Measurements from ENCODE around the gene NTRK1. TPM values are rescaled to one million over a fixed set of nuclear protein-coding genes. Genes with fewer than 3 reads are reported as not detected.

NTRK1 gene
- total and polyA plus RNA-seq, 9 donors, result 0.35 to 1.9 (median 0.88) TPM

DNA sequence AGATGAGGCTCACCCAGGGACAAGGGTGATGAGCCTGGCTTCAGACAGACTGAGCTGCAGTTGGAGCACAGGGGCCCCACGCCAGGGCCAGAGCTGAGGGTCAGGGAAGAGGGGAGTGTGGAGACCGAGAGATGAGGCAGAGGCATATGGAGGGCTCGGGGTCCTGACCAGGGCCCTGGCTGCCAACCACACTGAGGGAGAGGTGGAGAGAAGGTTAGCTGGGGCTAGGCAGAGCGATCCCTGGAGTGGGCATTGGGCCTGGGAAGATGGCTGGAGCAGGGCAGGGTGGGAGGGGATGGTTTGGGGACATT is 40.9 kb downstream of the NTRK1 start:
- no peaks in the 10 kb centered on the region for H3K9me3 ChIP-seq (replicated peaks; ENCODE audit: control insufficient read depth, low read depth, low read length)
- H3K4me3 ChIP-seq (ENCODE audit: low read length), result no peak overlapping the region
- no peak for DNase-seq
- H3K4me1 ChIP-seq (ENCODE audit: control insufficient read depth, insufficient read depth, low read length), result peaks cover 80% of the 10 kb centered on the region
- peak overlapping the region; percentile 59 for H3K27ac ChIP-seq (ENCODE audit: low read length)
- WGBS (ENCODE audit: insufficient coverage), result 52% methylated on average over 4 of the region's 4 CpGs
- peaks cover 10% of the 10 kb centered on the region for H3K36me3 ChIP-seq (ENCODE audit: control insufficient read depth, insufficient read depth, low read length)
- peaks cover 6% of the 10 kb centered on the region for H3K27me3 ChIP-seq (ENCODE audit: control insufficient read depth, insufficient read depth, low read length)

- Histone ChIP-seq H3K27me3 (ENCODE audit: control insufficient read depth, insufficient read depth, low read length) (peaks cover 7% of the 10 kb centered on the region), H3K27ac (ENCODE audit: low read length) (peak overlapping the region; percentile 59), H3K9me3 (replicated peaks; ENCODE audit: control insufficient read depth, low read depth, low read length) (no peaks in the 10 kb centered on the region), H3K4me1 (ENCODE audit: control insufficient read depth, insufficient read depth, low read length) (peaks cover 77% of the 10 kb centered on the region), H3K4me3 (ENCODE audit: low read length) (no peak overlapping the region), H3K36me3 (ENCODE audit: control insufficient read depth, insufficient read depth, low read length) (peaks cover 16% of the 10 kb centered on the region)
- WGBS (ENCODE audit: insufficient coverage), result 21% methylated on average over 17 of the region's 23 CpGs
- DNase-seq, result no peak
These were observed 41.6 kb downstream of the NTRK1 start for GRCh38 chr1:156901966-156902915.

DNA sequence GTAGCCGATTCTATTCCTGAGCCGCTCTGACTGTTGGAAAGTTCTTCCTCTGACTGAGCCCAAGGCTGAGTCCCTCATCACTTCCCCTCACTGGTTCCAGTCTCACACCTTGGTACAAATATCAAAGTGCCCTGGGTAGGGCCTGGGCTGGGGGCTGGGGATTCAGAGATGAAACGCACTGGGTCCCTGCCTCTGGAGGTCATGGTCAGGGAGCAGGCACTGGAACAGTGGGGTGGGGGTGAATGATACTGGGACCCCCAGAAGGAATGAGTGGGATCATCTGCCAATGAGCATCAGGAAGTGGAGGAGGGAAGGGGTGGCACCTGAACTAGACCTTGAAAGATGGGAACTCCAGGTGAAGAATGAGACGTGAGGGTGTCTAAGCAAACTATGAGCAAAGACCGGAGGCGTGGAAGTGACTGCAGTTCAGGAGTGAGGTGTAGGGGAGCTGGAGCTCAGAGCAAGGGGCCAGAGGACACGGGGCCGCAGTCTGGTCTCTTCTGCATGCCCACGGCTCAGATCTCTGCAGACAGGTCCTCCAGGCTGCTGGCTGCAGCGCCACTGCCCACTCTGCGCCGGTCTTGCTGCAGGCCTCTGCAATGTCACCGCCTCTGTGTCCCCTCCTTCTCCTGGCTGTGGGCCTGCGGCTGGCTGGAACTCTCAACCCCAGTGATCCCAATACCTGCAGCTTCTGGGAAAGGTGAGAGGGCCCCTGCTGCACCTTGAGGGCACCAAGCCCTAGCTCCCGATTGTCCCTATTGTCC is 42.8 kb downstream of the NTRK1 start:
- 51% methylated on average over 11 of the region's 15 CpGs for WGBS (ENCODE audit: insufficient coverage)
- H3K9me3 ChIP-seq (replicated peaks; ENCODE audit: control insufficient read depth, low read depth, low read length), result no peaks in the 10 kb centered on the region
- H3K27me3 ChIP-seq (ENCODE audit: control insufficient read depth, insufficient read depth, low read length), result peaks cover 13% of the 10 kb centered on the region
- no peak for DNase-seq
- H3K36me3 ChIP-seq (ENCODE audit: control insufficient read depth, insufficient read depth, low read length), result peaks cover 20% of the 10 kb centered on the region
- no peak overlapping the region for H3K4me3 ChIP-seq (ENCODE audit: low read length)
- H3K27ac ChIP-seq (ENCODE audit: low read length), result peak overlapping the region; percentile 3
- peaks cover 74% of the 10 kb centered on the region for H3K4me1 ChIP-seq (ENCODE audit: control insufficient read depth, insufficient read depth, low read length)

DNA sequence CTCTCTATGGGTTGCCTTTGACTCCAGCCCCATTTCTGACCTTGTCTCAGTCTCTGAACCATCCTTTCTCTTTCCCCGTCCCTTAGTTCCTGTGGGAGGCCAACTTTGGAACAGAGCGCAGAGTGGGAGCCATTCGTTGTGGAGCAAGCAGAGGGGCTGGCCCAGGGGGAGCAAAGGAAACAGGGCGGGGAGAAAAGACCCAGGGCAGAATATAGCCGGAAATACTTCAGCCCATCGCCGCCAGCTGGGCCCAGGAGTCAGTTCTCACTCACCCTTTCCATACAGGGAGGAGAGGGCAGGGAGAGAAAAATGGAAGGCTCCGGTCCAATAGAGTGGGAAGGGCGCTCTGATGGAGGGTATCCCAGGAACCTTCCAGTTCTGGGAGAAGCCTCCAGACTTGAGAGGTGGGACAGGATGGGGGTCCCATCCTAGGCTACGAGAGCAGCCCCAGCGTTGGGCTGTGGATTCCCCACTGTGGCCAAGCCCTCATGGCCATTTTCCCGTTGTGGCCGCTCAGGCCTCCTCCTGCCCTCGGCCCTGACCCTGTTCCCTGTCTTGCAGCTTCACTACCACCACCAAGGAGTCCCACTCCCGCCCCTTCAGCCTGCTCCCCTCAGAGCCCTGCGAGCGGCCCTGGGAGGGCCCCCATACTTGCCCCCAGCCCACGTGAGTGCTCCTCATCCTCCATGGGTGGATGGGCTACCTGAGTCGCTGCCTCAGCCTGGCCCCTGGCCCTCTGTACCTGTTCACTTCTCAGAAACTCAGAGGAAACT is 43.7 kb downstream of the NTRK1 start:
- Histone ChIP-seq H3K9me3 (replicated peaks; ENCODE audit: control insufficient read depth, low read depth, low read length) (no peaks in the 10 kb centered on the region), H3K27ac (ENCODE audit: low read length) (no peak overlapping the region)

DNA sequence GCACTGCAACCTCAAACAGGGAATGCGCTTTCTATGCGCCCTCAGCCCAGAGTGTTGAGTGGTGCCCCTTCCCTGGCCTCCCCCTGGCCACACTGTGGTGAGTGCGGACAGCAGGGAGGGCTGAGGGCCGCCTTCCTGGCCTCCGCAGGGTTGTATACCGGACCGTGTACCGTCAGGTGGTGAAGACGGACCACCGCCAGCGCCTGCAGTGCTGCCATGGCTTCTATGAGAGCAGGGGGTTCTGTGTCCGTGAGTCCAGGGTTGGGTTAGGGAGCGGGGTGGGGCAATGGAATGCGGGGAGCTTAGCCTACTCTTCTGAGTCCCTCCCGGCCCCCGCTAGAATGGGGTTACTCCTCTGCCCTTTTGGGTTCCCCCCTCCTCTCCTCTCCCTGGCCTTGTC is 44.5 kb downstream of the NTRK1 start:
- Histone ChIP-seq H3K27me3 (ENCODE audit: control insufficient read depth, insufficient read depth, low read length) (peaks cover 19% of the 10 kb centered on the region), H3K4me1 (ENCODE audit: control insufficient read depth, insufficient read depth, low read length) (peaks cover 63% of the 10 kb centered on the region), H3K9me3 (replicated peaks; ENCODE audit: control insufficient read depth, low read depth, low read length) (no peaks in the 10 kb centered on the region), H3K4me3 (ENCODE audit: low read length) (no peak overlapping the region), H3K27ac (ENCODE audit: low read length) (no peak overlapping the region), H3K36me3 (ENCODE audit: control insufficient read depth, insufficient read depth, low read length) (peaks cover 28% of the 10 kb centered on the region)
- DNase-seq, result no peak
- WGBS (ENCODE audit: insufficient coverage), result 72% methylated on average over 7 of the region's 16 CpGs

More for the DNA sequence above, 43.7 kb downstream of the NTRK1 start:
- Histone ChIP-seq H3K36me3 (ENCODE audit: control insufficient read depth, insufficient read depth, low read length) (peaks cover 25% of the 10 kb centered on the region), H3K4me3 (ENCODE audit: low read length) (no peak overlapping the region), H3K4me1 (ENCODE audit: control insufficient read depth, insufficient read depth, low read length) (peaks cover 68% of the 10 kb centered on the region), H3K27me3 (ENCODE audit: control insufficient read depth, insufficient read depth, low read length) (peaks cover 19% of the 10 kb centered on the region)
- 66% methylated on average over 11 of the region's 19 CpGs for WGBS (ENCODE audit: insufficient coverage)
- DNase-seq, result no peak

DNA sequence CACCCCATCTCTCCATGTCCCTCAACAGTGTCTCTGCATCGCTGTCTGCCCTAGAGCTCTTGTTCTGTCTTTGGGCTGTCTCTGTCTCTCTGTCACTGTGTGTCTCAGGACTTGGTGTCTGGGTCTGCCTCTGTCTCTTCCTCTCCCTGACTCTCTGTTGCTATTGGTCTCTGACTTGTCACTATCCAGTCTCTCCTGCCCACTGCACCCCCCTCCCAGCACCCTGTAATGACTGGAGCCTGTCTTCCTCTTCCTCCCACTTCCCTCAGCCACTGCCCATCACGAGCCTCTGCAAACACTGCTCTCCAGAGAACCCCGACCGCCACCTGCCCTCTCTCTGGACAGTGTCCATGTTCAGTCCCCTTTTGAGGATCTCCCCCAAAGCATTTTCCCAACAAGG is 45.0 kb downstream of the NTRK1 start:
- 22% methylated on average over 4 of the region's 4 CpGs for whole genome bisulfite sequencing (ENCODE audit: insufficient coverage)
- Histone ChIP-seq H3K36me3 (ENCODE audit: control insufficient read depth, insufficient read depth, low read length) (peaks cover 28% of the 10 kb centered on the region), H3K27ac (ENCODE audit: low read length) (no peak overlapping the region), H3K4me1 (ENCODE audit: control insufficient read depth, insufficient read depth, low read length) (peaks cover 60% of the 10 kb centered on the region), H3K27me3 (ENCODE audit: control insufficient read depth, insufficient read depth, low read length) (peaks cover 19% of the 10 kb centered on the region), H3K9me3 (replicated peaks; ENCODE audit: control insufficient read depth, low read depth, low read length) (no peaks in the 10 kb centered on the region), H3K4me3 (ENCODE audit: low read length) (no peak overlapping the region)
- no peak for DNase-seq

DNA sequence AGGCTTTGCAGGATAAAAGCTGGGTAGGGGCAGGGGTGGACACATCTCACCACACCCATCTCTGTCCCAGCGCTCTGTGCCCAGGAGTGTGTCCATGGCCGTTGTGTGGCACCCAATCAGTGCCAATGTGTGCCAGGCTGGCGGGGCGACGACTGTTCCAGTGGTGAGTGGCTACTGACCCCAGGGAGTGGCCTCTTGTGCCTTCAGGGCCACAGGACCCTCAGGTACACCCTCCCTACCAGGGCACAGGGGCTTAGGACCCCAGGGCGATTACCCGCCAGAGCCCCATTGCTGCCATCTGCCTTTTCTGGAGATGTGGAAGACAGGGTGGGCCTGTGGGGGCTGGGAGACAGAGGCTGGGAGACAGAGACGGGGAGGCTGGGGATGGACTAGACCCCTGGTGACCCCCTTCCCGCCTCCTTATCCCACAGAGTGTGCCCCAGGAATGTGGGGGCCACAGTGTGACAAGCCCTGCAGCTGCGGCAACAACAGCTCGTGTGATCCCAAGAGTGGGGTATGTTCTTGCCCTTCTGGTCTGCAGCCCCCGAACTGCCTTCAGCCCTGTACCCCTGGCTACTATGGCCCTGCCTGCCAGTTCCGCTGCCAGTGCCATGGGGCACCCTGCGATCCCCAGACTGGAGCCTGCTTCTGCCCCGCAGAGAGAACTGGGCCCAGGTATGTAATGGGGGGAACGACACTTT is 45.7 kb downstream of the NTRK1 start:
- DNase-seq, result no peak
- H3K4me3 ChIP-seq (ENCODE audit: low read length), result no peak overlapping the region
- peaks cover 28% of the 10 kb centered on the region for H3K36me3 ChIP-seq (ENCODE audit: control insufficient read depth, insufficient read depth, low read length)
- WGBS (ENCODE audit: insufficient coverage), result 86% methylated on average over 7 of the region's 16 CpGs
- H3K9me3 ChIP-seq (replicated peaks; ENCODE audit: control insufficient read depth, low read depth, low read length), result no peaks in the 10 kb centered on the region
- H3K27me3 ChIP-seq (ENCODE audit: control insufficient read depth, insufficient read depth, low read length), result peaks cover 19% of the 10 kb centered on the region
- peaks cover 53% of the 10 kb centered on the region for H3K4me1 ChIP-seq (ENCODE audit: control insufficient read depth, insufficient read depth, low read length)
- H3K27ac ChIP-seq (ENCODE audit: low read length), result no peak overlapping the region

GRCh38 chr1:156908541-156908940 is 47.9 kb downstream of the NTRK1 start:
- Histone ChIP-seq H3K9me3 (replicated peaks; ENCODE audit: control insufficient read depth, low read depth, low read length) (no peaks in the 10 kb centered on the region), H3K4me1 (ENCODE audit: control insufficient read depth, insufficient read depth, low read length) (peaks cover 47% of the 10 kb centered on the region), H3K4me3 (ENCODE audit: low read length) (no peak overlapping the region), H3K27ac (ENCODE audit: low read length) (no peak overlapping the region), H3K36me3 (ENCODE audit: control insufficient read depth, insufficient read depth, low read length) (peaks cover 36% of the 10 kb centered on the region), H3K27me3 (ENCODE audit: control insufficient read depth, insufficient read depth, low read length) (peaks cover 19% of the 10 kb centered on the region)
- DNase-seq, result no peak
- 73% methylated on average over 25 of the region's 29 CpGs for WGBS (ENCODE audit: insufficient coverage)

DNA sequence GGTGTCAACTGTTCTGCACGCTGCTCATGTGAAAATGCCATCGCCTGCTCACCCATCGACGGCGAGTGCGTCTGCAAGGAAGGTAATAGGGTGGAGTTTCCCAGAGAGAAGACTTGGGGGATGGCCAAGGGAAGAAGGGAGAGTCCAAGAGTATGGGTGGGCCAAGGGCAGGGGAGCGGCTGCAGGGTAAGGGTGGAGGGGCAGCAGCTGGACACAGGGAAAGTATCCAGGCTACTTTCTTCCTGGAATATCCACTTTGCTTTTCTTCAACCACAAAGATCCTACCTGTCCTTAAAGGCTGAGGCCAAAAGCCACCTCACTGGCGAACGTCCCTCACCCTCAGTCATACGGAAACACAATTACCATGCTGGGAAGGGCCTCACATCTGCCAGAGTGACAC is 48.3 kb downstream of the NTRK1 start:
- Histone ChIP-seq H3K36me3 (ENCODE audit: control insufficient read depth, insufficient read depth, low read length) (peaks cover 40% of the 10 kb centered on the region), H3K4me3 (ENCODE audit: low read length) (no peak overlapping the region), H3K27ac (ENCODE audit: low read length) (no peak overlapping the region), H3K9me3 (replicated peaks; ENCODE audit: control insufficient read depth, low read depth, low read length) (no peaks in the 10 kb centered on the region), H3K27me3 (ENCODE audit: control insufficient read depth, insufficient read depth, low read length) (peaks cover 19% of the 10 kb centered on the region), H3K4me1 (ENCODE audit: control insufficient read depth, insufficient read depth, low read length) (peaks cover 47% of the 10 kb centered on the region)
- 35% methylated on average over 9 of the region's 10 CpGs for WGBS (ENCODE audit: insufficient coverage)
- DNase-seq, result no peak
